ENCODE results near the gene LNPEP. TPM values are rescaled to one million over a fixed set of nuclear protein-coding genes. Genes with fewer than 3 reads are reported as not detected.

Gene LNPEP
- total and polyA plus RNA-seq, 4 donors: 1.9 to 19.7 (median 9.5) TPM

- DNase-seq (ENCODE audit: low spot score): no peak
- no peak overlapping the region for H3K9ac ChIP-seq (ENCODE audit: low read depth in 1 of 2, low read length in 2 of 2)
- TF ChIP-seq ZBTB33 (IDR thresholded peaks at IDR 0.05) (no peak), JUND (IDR thresholded peaks at IDR 0.05) (no peak)
- H3K36me3 ChIP-seq (ENCODE audit: control insufficient read depth in 4 of 4, insufficient read depth in 3 of 4, low read depth in 1 of 4, low read length in 3 of 4): no peaks in the 10 kb centered on the region
- WGBS: 70% methylated on average over 2 of the region's 2 CpGs
- no peaks in the 10 kb centered on the region for H3K9me3 ChIP-seq (ENCODE audit: control insufficient read depth in 4 of 4, low read length in 3 of 4)
- H3K27me3 ChIP-seq (ENCODE audit: control insufficient read depth in 4 of 4, insufficient read depth in 4 of 4, low read length in 3 of 4): no peaks in the 10 kb centered on the region
- H3K4me1 ChIP-seq (ENCODE audit: control insufficient read depth in 4 of 4, insufficient read depth in 4 of 4, low read length in 3 of 4): peaks cover 0 to 9% (median 2%) of the 10 kb centered on the region in 4 donors
- no peak overlapping the region for H3K27ac ChIP-seq (ENCODE audit: low read depth in 1 of 2, low read length in 2 of 2)
- H3K4me3 ChIP-seq (ENCODE audit: low read depth in 1 of 3, low read length in 3 of 3): no peak overlapping the region
These were observed 33.5 kb downstream of the LNPEP start for GRCh38 chr5:96969366-96969765.

GRCh38 chr5:96972599-96973334 lies 36.9 kb downstream of the LNPEP start:
- Histone ChIP-seq H3K27me3 (ENCODE audit: control insufficient read depth in 4 of 4, insufficient read depth in 4 of 4, low read length in 3 of 4) (no peaks in the 10 kb centered on the region), H3K9me3 (ENCODE audit: control insufficient read depth in 4 of 4, low read length in 3 of 4) (no peaks in the 10 kb centered on the region), H3K9ac (ENCODE audit: low read depth in 1 of 2, low read length in 2 of 2) (no peak overlapping the region), H3K27ac (ENCODE audit: low read depth in 1 of 2, low read length in 2 of 2) (no peak overlapping the region), H3K4me3 (ENCODE audit: low read depth in 1 of 3, low read length in 3 of 3) (no peak overlapping the region), H3K4me1 (ENCODE audit: control insufficient read depth in 4 of 4, insufficient read depth in 4 of 4, low read length in 3 of 4) (peaks cover 0 to 9% (median 2%) of the 10 kb centered on the region in 4 donors), H3K36me3 (ENCODE audit: control insufficient read depth in 4 of 4, insufficient read depth in 3 of 4, low read depth in 1 of 4, low read length in 3 of 4) (no peaks in the 10 kb centered on the region)
- 92% methylated on average over 5 of the region's 5 CpGs for WGBS
- DNase-seq (ENCODE audit: low spot score): no peak
- TF ChIP-seq SP1 (IDR thresholded peaks at IDR 0.05): no peak
- no peak for TF ChIP-seq FOXA2 (IDR thresholded peaks at IDR 0.05)
- no peak for TF ChIP-seq HNF4A (conservative IDR thresholded peaks at IDR 0.05)
- no peak for TF ChIP-seq MAX (IDR thresholded peaks at IDR 0.05)
- TF ChIP-seq JUND (IDR thresholded peaks at IDR 0.05): no peak
- TF ChIP-seq EGR1 (IDR thresholded peaks at IDR 0.05; ENCODE audit: low read depth in 2 of 2): no peak
- no peak for TF ChIP-seq ATF3 (IDR thresholded peaks at IDR 0.05)
- TF ChIP-seq YY1 (IDR thresholded peaks at IDR 0.05): no peak
- TF ChIP-seq GABPA (IDR thresholded peaks at IDR 0.05 in 1 of 2, conservative IDR thresholded peaks at IDR 0.05 in 1 of 2): no peak
- TF ChIP-seq CTCF (IDR thresholded peaks at IDR 0.05; ENCODE audit: low read depth, low read length, missing input control): no peak
- no peak for TF ChIP-seq HNF4G (IDR thresholded peaks at IDR 0.05)
- no peak for TF ChIP-seq RAD21 (IDR thresholded peaks at IDR 0.05)

All from liver (tissue), 9 donors.